HAP-1 (cell line): ENCODE results near the gene HCAR2.
A peak's percentile ranks its signal among the peaks of the same experiment; 100 is the strongest.
"Not testable (repeated sequence)": the region's sequence is repeated elsewhere in the genome, so short reads cannot be mapped to it uniquely, and the experiment has no call there.

Experiments used
- DNase-seq, 2 experiments: peaks; one replicate each; pipeline ENCODE4 v3.0.0-alpha.2; 2016 to 2020; ENCODE audit warnings: low spot score in 2 of 2
- H3K27me3 ChIP-seq: fragments of 250-450 bp; sonication (Bioruptor Pico); 2 replicates; pipeline ENCODE4 v1.5.1; 2020; ENCODE audit warnings: low read depth, mild to moderate bottlenecking, moderate library complexity
- H3K36me3 ChIP-seq: fragments of 250-450 bp; sonication (Bioruptor Pico); replicated peaks from 2 replicates; pipeline ENCODE4 v1.5.1; 2020; ENCODE audit warnings: mild to moderate bottlenecking
- H3K4me1 ChIP-seq: fragments of 250-450 bp; sonication (Bioruptor Pico); 2 replicates; pipeline ENCODE4 v1.5.1; 2020; ENCODE audit warnings: mild to moderate bottlenecking
- H3K4me3 ChIP-seq: fragments of 250-450 bp; sonication (Bioruptor Pico); 2 replicates; pipeline ENCODE4 v1.5.1; 2020; ENCODE audit warnings: mild to moderate bottlenecking, moderate library complexity
- H3K9me3 ChIP-seq: fragments of 250-450 bp; sonication (Bioruptor Pico); 2 replicates; pipeline ENCODE4 v1.5.1; 2020; ENCODE audit warnings: mild to moderate bottlenecking, moderate library complexity
- in situ Hi-C: fragments of 300-500 bp; cut with MboI; formaldehyde crosslinking; loops from 3 replicates; pipeline ENCODE4 v1.14.3; 2020; ENCODE audit warnings: low sequenced_read_pairs, inconsistent platforms, mixed read lengths

Gene HCAR2

GRCh38 chr12:122729583-122730214 lies 26.5 kb upstream of the HCAR2 start:
- peaks cover 10% of the 10 kb centered on the region for H3K4me1 ChIP-seq
- no peaks in the 10 kb centered on the region for H3K9me3 ChIP-seq
- in situ Hi-C loops, result no loop called here
- no peak overlapping the region for H3K4me3 ChIP-seq
- H3K36me3 ChIP-seq, result no peaks in the 10 kb centered on the region
- DNase-seq, result no peak
- no peaks in the 10 kb centered on the region for H3K27me3 ChIP-seq

GRCh38 chr12:122726080-122726558 lies 23.0 kb upstream of the HCAR2 start:
- Histone ChIP-seq H3K9me3 (no peaks in the 10 kb centered on the region), H3K4me1 (peaks cover 8% of the 10 kb centered on the region), H3K4me3 (no peak overlapping the region), H3K36me3 (no peaks in the 10 kb centered on the region), H3K27me3 (no peaks in the 10 kb centered on the region; the same call in 1 of the 2 replicates)
- DNase-seq, result peak; percentile 41 to 78
- in situ Hi-C loops, result no loop called here

- no peak overlapping the region for H3K4me3 ChIP-seq
- no peaks in the 10 kb centered on the region; the same call in 1 of the 2 replicates for H3K27me3 ChIP-seq
- peaks cover 8% of the 10 kb centered on the region for H3K4me1 ChIP-seq
- no peaks in the 10 kb centered on the region for H3K9me3 ChIP-seq
- DNase-seq, result no peak
- no peaks in the 10 kb centered on the region for H3K36me3 ChIP-seq
- in situ Hi-C loops, result no loop called here
These were observed 22.4 kb upstream of the HCAR2 start for GRCh38 chr12:122725452-122726079.

GRCh38 chr12:122724641-122725243 lies 21.6 kb upstream of the HCAR2 start:
- H3K27me3 ChIP-seq, result no peaks in the 10 kb centered on the region; the same call in 1 of the 2 replicates
- H3K4me1 ChIP-seq, result peaks cover 8% of the 10 kb centered on the region
- H3K9me3 ChIP-seq, result no peaks in the 10 kb centered on the region
- DNase-seq, result no peak
- in situ Hi-C loops, result no loop called here
- no peak overlapping the region for H3K4me3 ChIP-seq
- no peaks in the 10 kb centered on the region for H3K36me3 ChIP-seq

GRCh38 chr12:122722387-122722786 lies 19.2 kb upstream of the HCAR2 start:
- DNase-seq, result no peak
- Histone ChIP-seq H3K4me3 (no peak overlapping the region), H3K27me3 (no peaks in the 10 kb centered on the region; the same call in 1 of the 2 replicates), H3K36me3 (no peaks in the 10 kb centered on the region), H3K4me1 (peaks cover 8% of the 10 kb centered on the region), H3K9me3 (no peaks in the 10 kb centered on the region)
- in situ Hi-C loops, result no loop called here

- DNase-seq, result no peak
These were observed 17.9 kb upstream of the HCAR2 start for GRCh38 chr12:122721057-122721545.

GRCh38 chr12:122716658-122717057 lies 13.5 kb upstream of the HCAR2 start, which contains the start of gene HCAR3:
TSS of gene HCAR3 (minus strand) at chr12:122716811. CDS start at chr12:122716737, 74 bp downstream.
- in situ Hi-C loops, result not testable (repeated sequence)

More at GRCh38 chr12:122721057-122721545, 17.9 kb upstream of the HCAR2 start:
- Histone ChIP-seq H3K27me3 (no peaks in the 10 kb centered on the region; the same call in 1 of the 2 replicates), H3K9me3 (no peaks in the 10 kb centered on the region), H3K4me1 (peaks cover 4% of the 10 kb centered on the region), H3K4me3 (no peak overlapping the region), H3K36me3 (no peaks in the 10 kb centered on the region)
- in situ Hi-C loops, result no loop called here

GRCh38 chr12:122715211-122715610 lies 12.1 kb upstream of the HCAR2 start:
- H3K9me3 ChIP-seq, H3K4me1 ChIP-seq, in situ Hi-C loops, H3K27me3 ChIP-seq, H3K4me3 ChIP-seq, H3K36me3 ChIP-seq, DNase-seq: not testable (repeated sequence)

More at GRCh38 chr12:122716658-122717057, 13.5 kb upstream of the HCAR2 start, which contains the start of gene HCAR3:
- not testable (repeated sequence) for H3K27me3 ChIP-seq, H3K36me3 ChIP-seq, H3K4me1 ChIP-seq, DNase-seq, H3K4me3 ChIP-seq, H3K9me3 ChIP-seq

- H3K36me3 ChIP-seq, H3K4me3 ChIP-seq, H3K27me3 ChIP-seq, H3K9me3 ChIP-seq, H3K4me1 ChIP-seq, in situ Hi-C loops, DNase-seq: not testable (repeated sequence)
These were observed 10.5 kb upstream of the HCAR2 start for GRCh38 chr12:122713491-122714188.

GRCh38 chr12:122711266-122711665 lies 8.1 kb upstream of the HCAR2 start:
- H3K27me3 ChIP-seq, H3K36me3 ChIP-seq, in situ Hi-C loops, H3K9me3 ChIP-seq, DNase-seq, H3K4me3 ChIP-seq, H3K4me1 ChIP-seq: not testable (repeated sequence)

GRCh38 chr12:122710341-122710740 lies 7.2 kb upstream of the HCAR2 start:
- in situ Hi-C loops, H3K9me3 ChIP-seq, H3K4me3 ChIP-seq, H3K27me3 ChIP-seq, DNase-seq, H3K36me3 ChIP-seq, H3K4me1 ChIP-seq: not testable (repeated sequence)

GRCh38 chr12:122709287-122709686 lies 6.1 kb upstream of the HCAR2 start:
- H3K4me1 ChIP-seq, H3K9me3 ChIP-seq, H3K4me3 ChIP-seq, H3K36me3 ChIP-seq, DNase-seq, in situ Hi-C loops, H3K27me3 ChIP-seq: not testable (repeated sequence)

- H3K4me1 ChIP-seq, H3K36me3 ChIP-seq, H3K4me3 ChIP-seq, H3K9me3 ChIP-seq, H3K27me3 ChIP-seq, DNase-seq, in situ Hi-C loops: not testable (repeated sequence)
These were observed 684 bp upstream of the HCAR2 start for GRCh38 chr12:122703841-122704240.
